H1 (cell line): ENCODE results near the gene CIAO3. TPM values are rescaled to one million over a fixed set of nuclear protein-coding genes. Genes with fewer than 3 reads are reported as not detected.

Experiments
- BACH1 ChIP-seq: IDR thresholded peaks from 2 replicates; pipeline ENCODE4 v1.6.1; 2012; ENCODE audit warnings: low read length, improper control_type of control experiment
- CEBPB ChIP-seq: IDR thresholded peaks from 2 replicates; pipeline ENCODE4 v1.6.1; 2012; ENCODE audit warnings: low read depth, low read length
- CHD2 ChIP-seq: IDR thresholded peaks from 2 replicates; pipeline ENCODE4 v1.6.1; 2012; ENCODE audit warnings: low read length, improper control_type of control experiment
- HDAC2 ChIP-seq, 2 experiments: fragments of 300-600 bp in 1 of 2; sonication (generic) in 1 of 2; IDR thresholded peaks; 2 replicates each; pipeline ENCODE4 v1.6.1; 2011 to 2012; ENCODE audit warnings: low read depth in 2 of 2, low read length in 2 of 2, mild to moderate bottlenecking in 2 of 2, moderate library complexity in 2 of 2, borderline replicate concordance in 1 of 2, inconsistent platforms in 1 of 2
- KDM1A ChIP-seq: fragments of 200-600, 300-600 bp; sonication (generic); IDR thresholded peaks from 2 replicates; pipeline ENCODE4 v1.7.1; 2016; ENCODE audit warnings: mild to moderate bottlenecking, low read length, borderline replicate concordance
- POLR2AphosphoS5 ChIP-seq: IDR thresholded peaks from 2 replicates; pipeline ENCODE4 v1.6.1; 2011; ENCODE audit warnings: low read depth, low read length
- POU5F1 ChIP-seq: IDR thresholded peaks from 2 replicates; pipeline ENCODE4 v1.6.1; 2011; ENCODE audit warnings: low read depth, mild to moderate bottlenecking, low read length, moderate library complexity
- SIN3A ChIP-seq, 2 experiments: IDR thresholded peaks in 1 of 2; conservative IDR thresholded peaks in 1 of 2; 2 replicates each; pipeline ENCODE4 v1.6.1; 2011 to 2012; ENCODE audit warnings: low read length in 2 of 2, improper control_type of control experiment in 1 of 2, low read depth in 1 of 2, mild to moderate bottlenecking in 1 of 2
- SRF ChIP-seq: IDR thresholded peaks from 2 replicates; pipeline ENCODE4 v1.6.1; 2011; ENCODE audit warnings: mild to moderate bottlenecking, low read depth, low read length, moderate library complexity
- TAF7 ChIP-seq: optimal IDR thresholded peaks from 2 replicates; pipeline ENCODE3; 2011; ENCODE audit warnings: low read depth, mild to moderate bottlenecking, inconsistent platforms, low read length, moderate library complexity, borderline replicate concordance
- TCF12 ChIP-seq: IDR thresholded peaks from 2 replicates; pipeline ENCODE4 v1.6.1; 2011; ENCODE audit warnings: low read depth, mild to moderate bottlenecking, low read length
- TEAD4 ChIP-seq: IDR thresholded peaks from 2 replicates; pipeline ENCODE4 v1.6.1; 2012; ENCODE audit warnings: low read depth, low read length, inconsistent platforms, mixed read lengths
- polyA plus RNA-seq, 7 experiments: library from polyadenylated mRNA; depleted of rRNA in 3 of 7; stranded (reverse) in 5 of 7; unstranded in 2 of 7; fragments of >200 nt in 5 of 7; fragments of 200-250 nt in 2 of 7; gene quantifications; 1 replicate in 5 of 7; 2 replicates in 1 of 7; 4 replicates in 1 of 7; pipeline versions ENCODE4 v1.2.1 to v1.2.3, GENCODE V29; 2011 to 2013; ENCODE audit warnings: missing spikeins in 2 of 7, mixed read lengths in 2 of 7
- total RNA-seq: library from RNA; stranded (reverse); fragmentation: NEBNext Ultra II Directional; extraction: Animal tissue kit (Norgen Biotek cat#: 25700); gene quantifications from 2 replicates; pipeline ENCODE4 v1.2.1, GENCODE V29; 2021
- TF ChIP-seq, protein P1 (sequence below): IDR thresholded peaks from 2 replicates; pipeline ENCODE4 v1.6.1; 2012; ENCODE audit warnings: low read length, inconsistent platforms

Gene CIAO3
- total and polyA plus RNA-seq, 2 of the 8 experiments (the other 6 are each of a cell fraction or from before 2014, with no cell fraction given), result 20.0 to 20.4 TPM

DNA sequence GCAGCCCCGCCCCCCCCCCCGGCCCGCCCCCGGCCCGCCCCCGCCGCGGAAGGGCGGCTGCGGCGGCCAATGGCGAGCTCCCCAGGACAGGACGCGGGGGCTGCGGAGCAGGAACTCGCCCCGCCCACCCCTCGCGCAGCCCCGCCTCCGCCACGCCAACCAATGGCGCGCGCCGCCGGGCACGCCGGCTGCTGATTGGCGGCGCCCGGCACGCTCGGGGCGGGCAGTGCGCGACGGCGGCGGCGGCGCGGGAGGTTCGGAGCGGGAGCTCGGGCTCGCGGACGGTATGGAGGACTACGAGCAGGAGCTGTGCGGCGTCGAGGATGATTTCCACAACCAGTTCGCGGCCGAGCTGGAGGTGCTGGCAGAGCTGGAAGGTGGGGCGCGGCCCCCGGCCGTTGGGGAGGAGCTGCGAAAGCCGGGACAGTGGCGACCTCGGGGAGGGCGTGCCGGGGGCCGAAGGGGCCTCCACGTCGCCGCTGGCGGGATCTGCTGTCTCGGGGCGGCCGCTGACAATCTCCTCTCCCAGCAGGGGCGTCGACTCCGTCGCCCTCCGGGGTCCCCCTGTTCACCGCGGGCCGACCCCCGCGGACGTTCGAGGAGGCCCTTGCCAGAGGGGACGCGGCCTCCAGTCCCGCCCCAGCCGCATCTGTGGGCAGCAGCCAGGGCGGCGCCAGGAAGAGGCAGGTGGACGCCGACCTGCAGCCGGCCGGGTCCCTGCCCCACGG, 47.8 kb upstream of the CIAO3 start, which contains the start of gene CHTF18 (continued):
- no peak for TF ChIP-seq TCF12
- TF ChIP-seq TEAD4, result no peak
- TF ChIP-seq BACH1, result no peak
- no peak for TF ChIP-seq SRF
- no peak for TF ChIP-seq POU5F1
- peak in 1 of 2 experiments; percentile 57; a peak in 1 of 4 replicates for TF ChIP-seq SIN3A (conservative IDR thresholded peaks at IDR 0.05 in 1 of 2, IDR thresholded peaks at IDR 0.05 in 1 of 2; ENCODE audit: low read depth in 1 of 2, low read length in 2 of 2)
- TF ChIP-seq, protein P1, sequence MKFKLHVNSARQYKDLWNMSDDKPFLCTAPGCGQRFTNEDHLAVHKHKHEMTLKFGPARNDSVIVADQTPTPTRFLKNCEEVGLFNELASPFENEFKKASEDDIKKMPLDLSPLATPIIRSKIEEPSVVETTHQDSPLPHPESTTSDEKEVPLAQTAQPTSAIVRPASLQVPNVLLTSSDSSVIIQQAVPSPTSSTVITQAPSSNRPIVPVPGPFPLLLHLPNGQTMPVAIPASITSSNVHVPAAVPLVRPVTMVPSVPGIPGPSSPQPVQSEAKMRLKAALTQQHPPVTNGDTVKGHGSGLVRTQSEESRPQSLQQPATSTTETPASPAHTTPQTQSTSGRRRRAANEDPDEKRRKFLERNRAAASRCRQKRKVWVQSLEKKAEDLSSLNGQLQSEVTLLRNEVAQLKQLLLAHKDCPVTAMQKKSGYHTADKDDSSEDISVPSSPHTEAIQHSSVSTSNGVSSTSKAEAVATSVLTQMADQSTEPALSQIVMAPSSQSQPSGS, result 0 out of 2 replicates have a peak, but pooled peaks have one; percentile 69
- no peak for TF ChIP-seq CEBPB
- no peak for TF ChIP-seq TAF7
- no peak for TF ChIP-seq HDAC2 (IDR thresholded peaks at IDR 0.05; ENCODE audit: borderline replicate concordance in 1 of 2, low read depth in 2 of 2, low read length in 2 of 2)
- TF ChIP-seq KDM1A, result no peak
- no peak; the same call in 1 of the 2 replicates for TF ChIP-seq POLR2AphosphoS5
- no peak for TF ChIP-seq CHD2
